K562 (cell line): Measurements from ENCODE around the gene CLCF1. TPM values are rescaled to one million over a fixed set of nuclear protein-coding genes. Genes with fewer than 3 reads are reported as not detected.
A peak's percentile ranks its signal among the peaks of the same experiment; 100 is the strongest.

Experiments
- HDAC2 ChIP-seq: fragments of 450-650 bp; IDR thresholded peaks from 2 replicates; pipeline ENCODE4 v1.6.1; 2016; ENCODE audit warnings: mild to moderate bottlenecking
- KDM4B ChIP-seq, 2 experiments: fragments of 450-650 bp in 1 of 2; sonication (generic) in 1 of 2; IDR thresholded peaks; 2 replicates each; pipeline ENCODE4 v1.6.1; 2016 to 2017; ENCODE audit warnings: borderline replicate concordance in 2 of 2, antibody characterized with exemption in 1 of 2, low read depth in 1 of 2, mild to moderate bottlenecking in 1 of 2
- NFE2L1 ChIP-seq: fragments of 450-650 bp; IDR thresholded peaks from 2 replicates; pipeline ENCODE4 v1.6.1; 2016; ENCODE audit warnings: missing genetic modification characterization, low read depth, mild to moderate bottlenecking, missing compliant biosample characterization, moderate library complexity, borderline replicate concordance
- POLR3A ChIP-seq: IDR thresholded peaks from 2 replicates; pipeline ENCODE4 v1.6.1; 2011; ENCODE audit warnings: borderline replicate concordance, mild to moderate bottlenecking, moderate library complexity; ENCODE audit not compliant: insufficient read length, insufficient read depth; ENCODE audit errors: extremely low read depth
- SAFB2 ChIP-seq: fragments of 200-400 bp; formaldehyde crosslinking; IDR thresholded peaks from 2 replicates; pipeline ENCODE4 v1.6.1; 2018; ENCODE audit warnings: borderline replicate concordance, low read length, low read depth, moderate library complexity; ENCODE audit not compliant: severe bottlenecking
- SRSF1 ChIP-seq: fragments of 200-400 bp; formaldehyde crosslinking; IDR thresholded peaks from 2 replicates; pipeline ENCODE4 v1.6.1; 2017; ENCODE audit warnings: mild to moderate bottlenecking, low read depth, low read length, moderate library complexity
- TAF9B ChIP-seq: fragments of 450-650 bp; IDR thresholded peaks from 2 replicates; pipeline ENCODE4 v1.6.1; 2018; ENCODE audit warnings: mild to moderate bottlenecking; ENCODE audit not compliant: partially characterized antibody
- ZEB2 ChIP-seq: fragments of 450-650 bp; IDR thresholded peaks from 2 replicates; pipeline ENCODE4 v1.6.1; 2016
- ZNF584 ChIP-seq: fragments of 200-800 bp; sonication (Bioruptor generic); IDR thresholded peaks from 2 replicates; pipeline ENCODE4 v1.6.1; 2016; ENCODE audit warnings: low read depth, mild to moderate bottlenecking, missing genetic modification characterization, missing compliant biosample characterization
- polyA plus RNA-seq, 8 experiments: library from polyadenylated mRNA; depleted of rRNA in 4 of 8; stranded (reverse) in 5 of 8; unstranded in 3 of 8; fragments of >200 nt; fragmentation: Nextera tagmentation in 2 of 8; fragmentation: Illumina TruSeq in 1 of 8; extraction: Ambion mirVana in 2 of 8; extraction: Trizol in 1 of 8; gene quantifications; 2 replicates each; pipeline versions ENCODE4 v1.2.1 to v1.2.3, GENCODE V29; 2011 to 2014; ENCODE audit warnings: inconsistent platforms in 1 of 8, missing spikeins in 1 of 8
- total RNA-seq, 7 experiments: library from RNA; depleted of rRNA in 6 of 7; stranded (reverse); fragments of >200 nt in 6 of 7; fragmentation: Illumina TruSeq in 2 of 7; extraction: Trizol in 2 of 7; gene quantifications; 2 replicates each; pipeline versions ENCODE4 v1.2.1 to v1.2.3, GENCODE V29; 2011 to 2021; ENCODE audit warnings: low replicate concordance in 1 of 7
- TF ChIP-seq, protein P1 (sequence below): fragments of 450-650 bp; IDR thresholded peaks from 2 replicates; pipeline ENCODE4 v1.6.1; 2016; ENCODE audit warnings: borderline replicate concordance
- TF ChIP-seq, protein P2 (sequence below): fragments of 200-600 bp; sonication (generic); IDR thresholded peaks from one replicate; pipeline ENCODE4 v1.6.1; 2012; ENCODE audit warnings: mild to moderate bottlenecking, low read depth, low read length, inconsistent platforms

The CLCF1 gene
- total and polyA plus RNA-seq, 9 of the 15 experiments (the other 6 are each of a cell fraction or from before 2014, with no cell fraction given) = 0.49 to 5.8 (median 3.0) TPM

DNA sequence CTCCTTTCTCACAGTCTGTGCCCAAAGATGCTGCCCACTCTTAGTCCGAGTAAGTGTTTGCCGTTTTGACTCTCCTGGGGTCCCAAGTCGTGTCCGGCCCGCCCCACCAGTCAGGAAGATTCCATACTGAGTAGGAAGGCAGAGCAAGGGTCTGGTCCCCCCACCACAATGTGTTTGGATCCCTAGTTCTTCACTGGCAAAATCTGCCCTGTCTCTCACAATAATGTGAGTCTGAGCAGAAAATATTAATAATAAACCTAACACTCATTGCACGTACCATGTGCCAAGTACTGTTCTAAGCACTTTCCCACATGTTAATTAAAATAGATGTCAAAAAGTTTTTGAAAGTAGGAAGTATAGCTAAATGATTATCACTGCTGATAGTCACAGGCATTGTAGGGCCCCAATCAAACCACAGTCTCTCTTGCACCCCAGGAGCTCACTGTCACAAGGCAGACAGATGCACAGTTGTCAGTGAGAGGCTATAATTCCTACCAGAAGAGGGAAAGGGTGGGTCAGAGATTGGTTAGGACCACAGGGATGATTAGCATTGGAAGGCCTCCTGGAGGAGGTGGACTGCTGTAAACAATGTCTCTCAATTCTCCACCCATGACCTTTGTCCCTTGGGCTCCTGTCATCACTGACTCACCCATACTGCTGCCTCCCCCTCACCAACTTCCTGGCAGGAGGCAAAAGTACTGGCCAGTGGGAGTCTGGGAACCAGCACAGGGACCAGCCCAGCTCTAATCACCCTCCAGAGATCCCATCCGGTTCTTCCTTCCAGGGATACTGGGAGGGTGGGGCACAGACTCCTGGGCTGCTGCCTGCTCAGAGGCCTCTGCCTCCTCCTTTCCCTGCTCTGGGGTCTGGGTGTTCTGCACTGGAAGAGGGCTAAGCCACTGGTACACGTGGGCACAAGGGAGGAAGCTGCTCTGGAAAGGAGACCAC lies 19.0 kb downstream of the CLCF1 start (continued):
- TF ChIP-seq SRSF1 (no peak), POLR3A (no peak), NFE2L1 (tag) (no peak), HDAC2 (peak; percentile 60; the same call in 1 of the 2 replicates), TAF9B (no peak), ZNF584 (CRISPR knock-in tag) (no peak), SAFB2 (no peak), KDM4B (IDR thresholded peaks at IDR 0.05; ENCODE audit: borderline replicate concordance in 2 of 2, low read depth in 1 of 2) (no peak), ZEB2 (no peak; the same call in 1 of the 2 replicates)
- TF ChIP-seq, protein P1, sequence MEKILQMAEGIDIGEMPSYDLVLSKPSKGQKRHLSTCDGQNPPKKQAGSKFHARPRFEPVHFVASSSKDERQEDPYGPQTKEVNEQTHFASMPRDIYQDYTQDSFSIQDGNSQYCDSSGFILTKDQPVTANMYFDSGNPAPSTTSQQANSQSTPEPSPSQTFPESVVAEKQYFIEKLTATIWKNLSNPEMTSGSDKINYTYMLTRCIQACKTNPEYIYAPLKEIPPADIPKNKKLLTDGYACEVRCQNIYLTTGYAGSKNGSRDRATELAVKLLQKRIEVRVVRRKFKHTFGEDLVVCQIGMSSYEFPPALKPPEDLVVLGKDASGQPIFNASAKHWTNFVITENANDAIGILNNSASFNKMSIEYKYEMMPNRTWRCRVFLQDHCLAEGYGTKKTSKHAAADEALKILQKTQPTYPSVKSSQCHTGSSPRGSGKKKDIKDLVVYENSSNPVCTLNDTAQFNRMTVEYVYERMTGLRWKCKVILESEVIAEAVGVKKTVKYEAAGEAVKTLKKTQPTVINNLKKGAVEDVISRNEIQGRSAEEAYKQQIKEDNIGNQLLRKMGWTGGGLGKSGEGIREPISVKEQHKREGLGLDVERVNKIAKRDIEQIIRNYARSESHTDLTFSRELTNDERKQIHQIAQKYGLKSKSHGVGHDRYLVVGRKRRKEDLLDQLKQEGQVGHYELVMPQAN = no peak
- TF ChIP-seq, protein P2, sequence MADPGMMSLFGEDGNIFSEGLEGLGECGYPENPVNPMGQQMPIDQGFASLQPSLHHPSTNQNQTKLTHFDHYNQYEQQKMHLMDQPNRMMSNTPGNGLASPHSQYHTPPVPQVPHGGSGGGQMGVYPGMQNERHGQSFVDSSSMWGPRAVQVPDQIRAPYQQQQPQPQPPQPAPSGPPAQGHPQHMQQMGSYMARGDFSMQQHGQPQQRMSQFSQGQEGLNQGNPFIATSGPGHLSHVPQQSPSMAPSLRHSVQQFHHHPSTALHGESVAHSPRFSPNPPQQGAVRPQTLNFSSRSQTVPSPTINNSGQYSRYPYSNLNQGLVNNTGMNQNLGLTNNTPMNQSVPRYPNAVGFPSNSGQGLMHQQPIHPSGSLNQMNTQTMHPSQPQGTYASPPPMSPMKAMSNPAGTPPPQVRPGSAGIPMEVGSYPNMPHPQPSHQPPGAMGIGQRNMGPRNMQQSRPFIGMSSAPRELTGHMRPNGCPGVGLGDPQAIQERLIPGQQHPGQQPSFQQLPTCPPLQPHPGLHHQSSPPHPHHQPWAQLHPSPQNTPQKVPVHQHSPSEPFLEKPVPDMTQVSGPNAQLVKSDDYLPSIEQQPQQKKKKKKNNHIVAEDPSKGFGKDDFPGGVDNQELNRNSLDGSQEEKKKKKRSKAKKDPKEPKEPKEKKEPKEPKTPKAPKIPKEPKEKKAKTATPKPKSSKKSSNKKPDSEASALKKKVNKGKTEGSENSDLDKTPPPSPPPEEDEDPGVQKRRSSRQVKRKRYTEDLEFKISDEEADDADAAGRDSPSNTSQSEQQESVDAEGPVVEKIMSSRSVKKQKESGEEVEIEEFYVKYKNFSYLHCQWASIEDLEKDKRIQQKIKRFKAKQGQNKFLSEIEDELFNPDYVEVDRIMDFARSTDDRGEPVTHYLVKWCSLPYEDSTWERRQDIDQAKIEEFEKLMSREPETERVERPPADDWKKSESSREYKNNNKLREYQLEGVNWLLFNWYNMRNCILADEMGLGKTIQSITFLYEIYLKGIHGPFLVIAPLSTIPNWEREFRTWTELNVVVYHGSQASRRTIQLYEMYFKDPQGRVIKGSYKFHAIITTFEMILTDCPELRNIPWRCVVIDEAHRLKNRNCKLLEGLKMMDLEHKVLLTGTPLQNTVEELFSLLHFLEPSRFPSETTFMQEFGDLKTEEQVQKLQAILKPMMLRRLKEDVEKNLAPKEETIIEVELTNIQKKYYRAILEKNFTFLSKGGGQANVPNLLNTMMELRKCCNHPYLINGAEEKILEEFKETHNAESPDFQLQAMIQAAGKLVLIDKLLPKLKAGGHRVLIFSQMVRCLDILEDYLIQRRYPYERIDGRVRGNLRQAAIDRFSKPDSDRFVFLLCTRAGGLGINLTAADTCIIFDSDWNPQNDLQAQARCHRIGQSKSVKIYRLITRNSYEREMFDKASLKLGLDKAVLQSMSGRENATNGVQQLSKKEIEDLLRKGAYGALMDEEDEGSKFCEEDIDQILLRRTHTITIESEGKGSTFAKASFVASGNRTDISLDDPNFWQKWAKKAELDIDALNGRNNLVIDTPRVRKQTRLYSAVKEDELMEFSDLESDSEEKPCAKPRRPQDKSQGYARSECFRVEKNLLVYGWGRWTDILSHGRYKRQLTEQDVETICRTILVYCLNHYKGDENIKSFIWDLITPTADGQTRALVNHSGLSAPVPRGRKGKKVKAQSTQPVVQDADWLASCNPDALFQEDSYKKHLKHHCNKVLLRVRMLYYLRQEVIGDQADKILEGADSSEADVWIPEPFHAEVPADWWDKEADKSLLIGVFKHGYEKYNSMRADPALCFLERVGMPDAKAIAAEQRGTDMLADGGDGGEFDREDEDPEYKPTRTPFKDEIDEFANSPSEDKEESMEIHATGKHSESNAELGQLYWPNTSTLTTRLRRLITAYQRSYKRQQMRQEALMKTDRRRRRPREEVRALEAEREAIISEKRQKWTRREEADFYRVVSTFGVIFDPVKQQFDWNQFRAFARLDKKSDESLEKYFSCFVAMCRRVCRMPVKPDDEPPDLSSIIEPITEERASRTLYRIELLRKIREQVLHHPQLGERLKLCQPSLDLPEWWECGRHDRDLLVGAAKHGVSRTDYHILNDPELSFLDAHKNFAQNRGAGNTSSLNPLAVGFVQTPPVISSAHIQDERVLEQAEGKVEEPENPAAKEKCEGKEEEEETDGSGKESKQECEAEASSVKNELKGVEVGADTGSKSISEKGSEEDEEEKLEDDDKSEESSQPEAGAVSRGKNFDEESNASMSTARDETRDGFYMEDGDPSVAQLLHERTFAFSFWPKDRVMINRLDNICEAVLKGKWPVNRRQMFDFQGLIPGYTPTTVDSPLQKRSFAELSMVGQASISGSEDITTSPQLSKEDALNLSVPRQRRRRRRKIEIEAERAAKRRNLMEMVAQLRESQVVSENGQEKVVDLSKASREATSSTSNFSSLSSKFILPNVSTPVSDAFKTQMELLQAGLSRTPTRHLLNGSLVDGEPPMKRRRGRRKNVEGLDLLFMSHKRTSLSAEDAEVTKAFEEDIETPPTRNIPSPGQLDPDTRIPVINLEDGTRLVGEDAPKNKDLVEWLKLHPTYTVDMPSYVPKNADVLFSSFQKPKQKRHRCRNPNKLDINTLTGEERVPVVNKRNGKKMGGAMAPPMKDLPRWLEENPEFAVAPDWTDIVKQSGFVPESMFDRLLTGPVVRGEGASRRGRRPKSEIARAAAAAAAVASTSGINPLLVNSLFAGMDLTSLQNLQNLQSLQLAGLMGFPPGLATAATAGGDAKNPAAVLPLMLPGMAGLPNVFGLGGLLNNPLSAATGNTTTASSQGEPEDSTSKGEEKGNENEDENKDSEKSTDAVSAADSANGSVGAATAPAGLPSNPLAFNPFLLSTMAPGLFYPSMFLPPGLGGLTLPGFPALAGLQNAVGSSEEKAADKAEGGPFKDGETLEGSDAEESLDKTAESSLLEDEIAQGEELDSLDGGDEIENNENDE = no peak
